GM12891 (cell line): Measurements from ENCODE around the gene LRRC36.
A peak's percentile ranks its signal among the peaks of the same experiment; 100 is the strongest.

Experiments
- DNase-seq: peaks from one replicate; pipeline ENCODE4 v3.0.0; 2011; ENCODE audit warnings: low spot score; ENCODE audit not compliant: insufficient read length
- FAIRE-seq: peaks from 2 replicates; lab custom pipeline; 2011; peaks lifted over from hg19 to GRCh38; lab: Jason Lieb, UNC
- PAX5 ChIP-seq: IDR thresholded peaks from 2 replicates; pipeline ENCODE4 v1.6.1; 2011; ENCODE audit warnings: low read length, moderate library complexity, mild to moderate bottlenecking; ENCODE audit not compliant: insufficient read depth, severe bottlenecking
- POLR2A ChIP-seq: IDR thresholded peaks from 2 replicates; pipeline ENCODE4 v1.6.1; 2011; ENCODE audit warnings: low read depth, low read length, control low read depth
- POLR2AphosphoS5 ChIP-seq: IDR thresholded peaks from 2 replicates; pipeline ENCODE4 v1.6.1; 2011; ENCODE audit warnings: low read depth, low read length, control low read depth
- POU2F2 ChIP-seq: IDR thresholded peaks from 2 replicates; pipeline ENCODE4 v1.6.1; 2011; ENCODE audit warnings: low read depth, mild to moderate bottlenecking, control low read depth, low read length, moderate library complexity
- SPI1 ChIP-seq: IDR thresholded peaks from 2 replicates; pipeline ENCODE4 v1.6.1; 2011; ENCODE audit warnings: low read depth, low read length, control low read depth
- TAF1 ChIP-seq: IDR thresholded peaks from 2 replicates; pipeline ENCODE4 v1.6.1; 2011; ENCODE audit warnings: low read depth, low read length, control low read depth

LRRC36 gene

GRCh38 chr16:67399749-67400704 lies 73.4 kb downstream of the LRRC36 start:
- FAIRE-seq = no peak

DNA sequence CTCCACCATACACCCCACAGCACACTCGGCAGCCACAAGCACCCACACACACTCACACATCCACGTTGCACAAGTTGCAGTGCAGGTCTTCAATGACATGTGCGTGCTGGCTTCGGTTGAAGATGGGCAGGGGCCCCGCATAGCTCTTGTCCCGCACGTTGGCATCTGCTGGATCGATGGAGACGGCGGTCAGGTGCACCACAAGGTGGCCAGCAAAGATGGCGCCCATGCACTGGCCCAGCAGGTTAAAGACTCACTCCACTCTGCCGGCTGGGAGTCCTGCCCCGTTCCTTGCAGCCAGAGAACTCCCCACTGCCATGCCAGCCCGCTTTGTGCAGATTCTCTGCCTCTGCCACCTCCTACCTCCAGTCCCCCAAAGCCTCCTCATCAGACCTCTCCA lies 74.3 kb downstream of the LRRC36 start:
- TF ChIP-seq POLR2AphosphoS5 = no peak
- no peak for TF ChIP-seq TAF1
- TF ChIP-seq SPI1 = no peak
- TF ChIP-seq POLR2A = no peak
- TF ChIP-seq PAX5 = no peak
- TF ChIP-seq POU2F2 = no peak
- no peak for DNase-seq
- FAIRE-seq = no peak

More at GRCh38 chr16:67399749-67400704, 73.4 kb downstream of the LRRC36 start:
- TF ChIP-seq POLR2AphosphoS5 (no peak), POU2F2 (no peak), SPI1 (no peak), POLR2A (no peak), TAF1 (no peak), PAX5 (no peak)
- DNase-seq = no peak

DNA sequence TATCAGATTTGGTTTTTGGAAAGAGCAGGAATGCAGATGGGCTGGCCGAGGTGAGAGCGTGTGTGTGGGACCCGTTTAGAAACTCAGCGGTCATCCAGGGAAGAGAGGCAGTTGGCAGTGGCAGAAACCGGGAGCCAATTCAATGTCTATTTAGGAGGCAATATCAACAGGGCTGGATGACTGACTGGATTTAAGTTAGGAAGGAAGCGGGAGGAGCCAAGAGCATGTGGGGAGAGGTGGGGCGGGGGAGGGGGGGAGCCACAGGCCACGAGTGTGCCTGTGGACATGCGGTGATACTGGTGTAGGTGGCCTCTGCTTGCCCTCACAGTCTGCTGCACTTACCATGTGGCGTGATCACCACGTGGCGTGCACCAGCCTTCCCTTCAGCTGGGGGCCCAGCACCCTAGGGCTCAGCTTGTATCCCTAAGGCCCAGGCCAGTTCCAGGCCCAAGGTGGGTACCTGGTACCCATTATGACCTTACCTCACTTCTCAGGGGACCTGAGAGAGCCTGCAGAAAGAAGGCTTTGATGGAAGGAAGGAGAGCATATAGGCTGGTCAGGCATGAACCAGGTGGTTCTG lies 77.5 kb downstream of the LRRC36 start:
- FAIRE-seq = peak; percentile 61
- TF ChIP-seq TAF1 (no peak), SPI1 (no peak), POLR2A (no peak), POLR2AphosphoS5 (no peak)

DNA sequence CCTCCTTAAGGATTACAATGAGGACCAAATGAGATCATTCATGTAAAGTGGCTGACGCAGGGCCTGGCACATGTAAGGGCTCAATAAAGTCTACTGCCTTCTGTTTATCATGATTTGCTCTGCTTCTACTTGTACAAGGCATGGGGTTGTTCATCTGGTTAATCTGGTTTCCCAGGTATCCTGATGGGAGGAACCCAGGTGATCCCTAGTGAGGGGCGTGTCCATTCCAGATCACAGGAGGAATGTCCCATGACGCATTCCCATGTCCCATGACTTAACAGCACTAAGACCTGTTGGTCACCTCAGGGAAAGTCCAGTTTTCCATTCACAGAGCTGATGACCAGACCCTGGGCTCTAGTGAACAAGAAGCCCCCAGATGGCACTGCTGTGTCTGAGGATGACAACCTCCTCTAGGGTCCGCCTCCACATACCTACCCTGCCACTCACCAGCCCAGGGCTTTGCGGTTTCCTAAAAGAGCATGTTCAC lies 78.2 kb downstream of the LRRC36 start:
- DNase-seq (no peak), FAIRE-seq (no peak)
- no peak for TF ChIP-seq POU2F2
- TF ChIP-seq PAX5 = no peak
- no peak for TF ChIP-seq POLR2AphosphoS5
- no peak for TF ChIP-seq SPI1
- TF ChIP-seq POLR2A = no peak
- no peak for TF ChIP-seq TAF1

More for the DNA sequence above, 77.5 kb downstream of the LRRC36 start:
- no peak for DNase-seq

DNA sequence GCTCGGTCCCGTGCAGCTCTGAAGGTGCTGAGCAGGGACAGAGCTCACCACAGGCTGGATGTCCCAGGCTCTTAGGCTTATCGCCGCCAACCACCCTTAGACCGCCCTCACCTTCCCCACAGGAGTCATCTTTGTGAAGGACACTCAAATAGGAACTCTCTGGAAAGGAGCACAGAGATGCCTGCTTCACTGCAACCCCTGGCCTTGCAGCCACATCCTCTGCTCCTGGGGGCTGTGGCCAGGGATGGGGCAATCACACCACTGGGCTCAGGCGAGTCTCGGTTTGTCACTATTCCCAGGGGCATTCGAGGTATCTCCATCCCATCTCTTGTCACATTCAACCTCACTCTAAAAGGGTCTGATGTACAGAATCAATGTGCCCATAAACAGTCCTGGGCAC lies 78.7 kb downstream of the LRRC36 start:
- DNase-seq (no peak), FAIRE-seq (no peak)
- TF ChIP-seq POLR2AphosphoS5 (no peak), POU2F2 (no peak), SPI1 (no peak), TAF1 (no peak), POLR2A (no peak), PAX5 (no peak)

DNA sequence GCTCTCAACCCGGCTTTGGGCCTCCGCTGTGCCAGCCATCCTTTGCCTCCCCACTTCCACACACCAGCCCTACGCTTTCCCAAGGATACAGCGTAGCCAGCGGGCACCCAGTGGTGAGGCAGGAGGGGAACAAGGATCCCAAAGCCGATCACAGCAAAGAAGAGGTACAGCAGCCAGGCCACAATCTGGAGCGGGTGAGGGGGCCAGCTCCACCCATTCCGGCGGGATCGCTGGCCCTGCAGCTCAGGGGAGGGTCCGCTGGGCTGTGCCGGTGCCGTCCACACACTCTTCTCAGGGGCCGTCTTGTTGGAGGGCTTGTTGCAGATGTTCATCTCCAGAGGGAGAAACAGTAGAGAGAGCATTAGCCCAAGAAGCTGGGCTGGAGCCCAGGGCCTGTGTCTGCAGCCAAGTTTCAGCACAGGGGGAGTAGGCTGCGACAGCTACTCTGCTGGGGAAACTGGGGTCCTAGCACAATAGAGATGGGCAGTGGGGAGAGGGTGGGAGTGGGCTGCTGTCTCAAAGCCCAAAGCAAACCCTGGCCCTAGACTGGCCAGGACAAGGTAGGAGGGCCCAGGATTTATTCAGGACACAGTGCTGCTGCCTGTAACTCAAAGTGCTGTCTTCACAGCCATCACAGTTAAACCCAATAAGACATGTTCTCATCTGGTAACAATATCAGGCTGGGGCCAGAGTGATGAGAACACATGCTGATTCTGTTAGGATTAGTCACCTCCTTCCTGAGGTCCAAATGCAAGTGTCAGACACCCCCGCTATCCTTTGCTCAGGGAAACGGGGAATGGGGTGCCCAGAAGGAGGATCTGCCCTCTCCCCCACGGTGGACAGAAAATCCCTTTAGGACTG lies 79.7 kb downstream of the LRRC36 start:
- TF ChIP-seq POLR2AphosphoS5 (no peak), POLR2A (no peak), POU2F2 (no peak), PAX5 (no peak), SPI1 (no peak), TAF1 (no peak)
- DNase-seq (no peak), FAIRE-seq (peak; percentile 13)

DNA sequence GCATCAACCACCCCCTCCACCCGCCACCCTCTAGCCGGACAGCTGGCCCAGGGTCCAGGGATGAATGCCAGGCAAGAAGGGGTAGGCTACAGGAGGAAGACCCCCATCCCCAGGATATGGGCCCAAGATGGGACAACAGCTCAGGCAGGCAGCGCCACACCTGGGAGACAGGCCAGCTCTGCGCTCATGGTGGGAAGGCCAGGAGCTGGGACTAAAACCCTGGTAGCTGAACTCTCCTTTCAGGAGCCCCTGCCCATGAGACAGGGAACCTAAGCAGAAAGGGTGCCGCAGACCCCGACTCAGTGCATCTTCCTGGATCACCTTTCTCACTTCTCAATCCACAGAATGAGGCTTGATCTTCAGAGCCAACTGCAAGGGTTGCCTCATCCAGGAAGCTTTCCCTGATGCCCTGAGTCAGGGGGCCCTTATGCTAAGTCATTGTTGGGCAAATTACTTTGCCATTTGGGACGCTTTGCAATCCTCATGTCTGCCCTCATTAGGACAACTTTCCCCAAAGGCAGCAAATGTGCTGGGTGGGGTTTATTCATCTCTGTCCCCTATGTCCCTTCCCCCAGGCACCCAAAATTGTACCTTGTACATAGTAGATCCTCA lies 80.7 kb downstream of the LRRC36 start:
- DNase-seq = no peak
- FAIRE-seq = no peak
- no peak for TF ChIP-seq TAF1
- TF ChIP-seq SPI1 = no peak
- no peak for TF ChIP-seq POLR2AphosphoS5
- no peak for TF ChIP-seq POLR2A
- no peak for TF ChIP-seq POU2F2
- no peak for TF ChIP-seq PAX5

GRCh38 chr16:67407788-67408452 lies 81.3 kb downstream of the LRRC36 start:
- no peak for FAIRE-seq
- TF ChIP-seq POLR2A = no peak
- no peak for DNase-seq

- DNase-seq (no peak), FAIRE-seq (no peak)
- no peak for TF ChIP-seq POU2F2
- no peak for TF ChIP-seq PAX5
- no peak for TF ChIP-seq TAF1
- no peak for TF ChIP-seq SPI1
- TF ChIP-seq POLR2A = no peak
- TF ChIP-seq POLR2AphosphoS5 = no peak
Measured at GRCh38 chr16:67409631-67410030, 83.0 kb downstream of the LRRC36 start.
